Measurements from ENCODE around the gene ZSCAN25. TPM values are rescaled to one million over a fixed set of nuclear protein-coding genes. Genes with fewer than 3 reads are reported as not detected.
"Not testable (repeated sequence)": the region's sequence is repeated elsewhere in the genome, so short reads cannot be mapped to it uniquely, and the experiment has no call there.

Gene ZSCAN25
- 11.0 and 15.0 TPM in 2 replicates for total RNA-seq (2014; rRNA removed; shearing (Covaris generic))

GRCh38 chr7:99616359-99617191, at the start of gene ZSCAN25:
Gene ZSCAN25, plus strand, starts transcription at chr7:99616946. Its CDS starts 2,661 bp downstream, at chr7:99619607.
- DNase-seq (ENCODE audit: low spot score): peak; percentile 96

DNA sequence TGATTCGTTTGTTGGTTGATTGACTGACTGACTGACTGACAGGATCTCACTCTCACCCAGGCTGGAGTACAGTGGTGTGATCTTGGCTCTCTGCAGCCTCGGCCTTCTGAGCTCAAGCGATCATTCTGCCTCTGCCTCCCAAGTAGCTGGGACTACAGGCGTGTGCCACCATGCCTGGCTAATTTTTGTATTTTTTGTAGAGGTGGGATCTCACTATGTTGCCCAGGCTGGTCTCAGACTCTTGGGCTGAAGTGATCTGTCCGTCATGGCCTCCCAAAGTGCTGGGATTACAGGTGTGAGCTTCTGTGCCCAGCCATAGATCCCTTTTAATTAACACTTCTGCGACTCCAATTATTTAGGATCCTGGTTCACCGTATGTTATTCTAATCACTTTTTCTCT, 48.0 kb upstream of the ZSCAN25 start:
- not testable (repeated sequence) for DNase-seq (ENCODE audit: low spot score)

GRCh38 chr7:99571768-99572167, 45.0 kb upstream of the ZSCAN25 start:
- no peak for DNase-seq (ENCODE audit: low spot score)

GRCh38 chr7:99573257-99573656, 43.5 kb upstream of the ZSCAN25 start:
- DNase-seq (ENCODE audit: low spot score): no peak

DNA sequence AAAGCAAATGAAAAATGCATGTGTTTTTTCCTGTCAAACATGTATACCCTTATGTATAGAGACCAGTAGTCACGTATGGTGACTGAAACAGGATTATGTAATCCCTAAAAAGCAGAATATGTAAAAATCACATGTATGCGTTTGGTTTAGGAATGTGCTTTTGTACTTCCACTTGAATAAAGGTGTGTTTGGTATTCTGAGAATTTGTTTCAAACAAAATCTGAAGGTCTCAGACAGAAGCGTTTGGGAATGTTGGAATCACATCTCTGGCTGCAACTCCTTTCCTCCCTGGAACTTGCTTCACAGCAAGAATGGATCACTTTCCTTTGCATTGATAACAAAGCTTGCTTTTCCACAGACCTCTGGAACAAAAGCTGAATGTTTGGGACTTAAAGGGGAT, 40.5 kb upstream of the ZSCAN25 start:
- DNase-seq (ENCODE audit: low spot score): no peak

- DNase-seq (ENCODE audit: low spot score): no peak
These were observed 37.3 kb upstream of the ZSCAN25 start for GRCh38 chr7:99579281-99579955.

DNA sequence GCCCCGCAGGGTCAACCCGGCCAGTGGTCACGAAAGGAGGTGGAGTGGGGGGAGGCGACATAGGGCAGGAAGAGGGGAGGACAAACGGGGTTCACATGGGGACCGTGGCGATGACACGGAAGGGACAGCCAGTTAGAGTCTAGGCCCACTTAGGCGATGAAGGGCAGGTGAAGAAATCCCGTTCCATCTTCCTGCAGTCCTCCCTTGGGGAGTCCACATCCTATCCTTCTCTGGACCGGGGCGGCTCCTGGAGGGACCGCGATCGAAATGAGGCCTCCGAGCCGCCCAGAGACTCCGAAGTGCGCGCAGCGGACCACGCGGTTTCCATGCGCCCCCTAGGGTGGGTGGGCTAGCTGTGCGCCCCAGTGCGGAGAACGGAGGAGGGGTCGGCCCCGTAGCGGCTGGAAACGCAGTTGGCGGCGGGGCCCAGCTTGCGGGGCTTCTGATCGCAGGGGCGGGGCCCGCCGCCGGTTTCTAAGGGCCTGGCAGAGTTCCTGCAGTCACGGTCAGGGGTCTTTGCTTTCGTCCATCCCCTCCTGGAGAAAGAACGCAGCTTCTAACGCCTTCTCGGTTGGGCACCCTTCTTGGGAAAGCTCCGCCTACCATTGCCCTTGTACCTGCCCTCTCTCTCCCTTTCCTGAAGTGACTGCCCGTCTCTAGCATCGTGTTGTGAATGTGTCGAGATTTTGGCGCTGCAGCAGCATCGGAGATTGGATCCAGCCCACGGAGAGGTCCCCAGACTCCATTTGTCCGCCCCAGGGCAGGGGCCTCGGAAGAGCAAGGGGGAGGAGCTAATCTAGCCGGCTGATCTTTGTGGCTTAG, 36.6 kb upstream of the ZSCAN25 start:
- DNase-seq (ENCODE audit: low spot score): no peak

DNA sequence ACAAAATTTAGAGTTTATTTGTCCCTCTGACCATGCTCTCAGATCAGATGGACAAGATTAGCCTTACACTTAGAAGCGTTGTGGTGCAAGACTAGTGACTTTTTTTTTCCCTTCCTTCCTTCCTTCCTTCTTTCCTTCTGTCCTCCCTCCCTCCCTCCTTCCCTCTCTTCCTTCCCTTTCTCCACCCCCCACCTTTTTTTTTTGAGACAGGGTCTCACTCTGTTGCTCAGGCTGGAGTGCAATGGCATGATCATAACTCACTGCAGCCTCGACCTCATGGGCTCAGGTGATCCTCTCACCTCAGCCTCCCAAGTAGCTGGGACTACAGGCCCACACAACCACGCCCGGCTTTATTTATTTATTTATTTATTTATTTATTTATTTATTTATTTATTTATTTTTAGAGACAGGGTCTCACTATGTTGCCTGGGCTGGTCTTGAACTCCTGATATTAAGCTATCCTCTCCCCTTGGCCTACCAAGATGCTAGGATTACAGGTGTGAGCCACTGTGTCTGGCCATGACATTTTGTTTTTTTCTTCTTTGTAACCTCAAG, 35.9 kb upstream of the ZSCAN25 start:
- not testable (repeated sequence) for DNase-seq (ENCODE audit: low spot score)

GRCh38 chr7:99588868-99589267, 27.9 kb upstream of the ZSCAN25 start:
- DNase-seq (ENCODE audit: low spot score): no peak

GRCh38 chr7:99594948-99595745, 21.6 kb upstream of the ZSCAN25 start:
- no peak for DNase-seq (ENCODE audit: low spot score)

- no peak for DNase-seq (ENCODE audit: low spot score)
These were observed 20.3 kb upstream of the ZSCAN25 start for GRCh38 chr7:99596408-99596955.

- no peak for DNase-seq (ENCODE audit: low spot score)
These were observed 18.8 kb upstream of the ZSCAN25 start, which contains the start of gene TMEM225B for GRCh38 chr7:99597762-99598501. Gene TMEM225B, plus strand, starts transcription at chr7:99598267. Its CDS starts 6,122 bp downstream, at chr7:99604389.

DNA sequence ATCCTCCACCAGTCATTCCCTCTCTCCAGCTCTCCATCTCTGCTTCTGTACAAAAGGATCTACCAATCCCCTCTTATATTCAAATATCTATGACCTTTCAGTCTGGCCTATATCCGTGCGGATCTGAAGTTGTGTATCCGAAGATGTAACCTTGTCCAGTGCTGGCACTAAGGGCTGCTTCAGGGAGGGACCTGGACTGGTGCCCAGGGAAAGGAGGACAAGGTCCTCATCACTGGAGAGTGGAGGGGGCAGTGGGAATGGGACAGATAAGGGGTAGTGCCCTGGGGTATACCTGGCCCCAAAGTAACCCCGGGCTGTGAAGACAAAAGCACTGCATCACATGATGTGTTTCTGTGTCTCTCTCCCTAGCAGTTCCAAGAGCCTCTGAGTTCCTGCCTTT, 16.9 kb upstream of the ZSCAN25 start:
- no peak for DNase-seq (ENCODE audit: low spot score)

GRCh38 chr7:99601656-99602310, 15.0 kb upstream of the ZSCAN25 start:
- DNase-seq (ENCODE audit: low spot score): no peak

DNA sequence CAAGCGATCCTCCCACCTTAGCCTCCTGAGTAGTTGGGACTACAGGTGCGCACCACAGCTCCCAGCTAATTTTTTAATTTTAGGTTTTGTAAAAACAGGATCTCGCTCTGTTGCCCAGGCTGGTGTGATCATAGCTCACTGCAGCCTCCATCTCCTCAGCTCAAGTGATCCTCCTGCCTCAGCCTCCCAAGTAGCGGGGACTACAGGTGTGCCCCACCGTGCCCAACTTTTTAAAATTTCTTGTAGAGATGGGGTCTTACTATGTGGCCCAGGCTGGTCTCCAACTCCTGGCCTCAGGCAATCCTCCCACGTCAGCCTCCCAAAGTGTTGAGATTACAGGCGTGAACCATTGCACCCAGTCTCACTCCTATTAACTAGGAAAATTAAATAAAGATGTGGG, 11.2 kb upstream of the ZSCAN25 start:
- no peak for DNase-seq (ENCODE audit: low spot score)

DNA sequence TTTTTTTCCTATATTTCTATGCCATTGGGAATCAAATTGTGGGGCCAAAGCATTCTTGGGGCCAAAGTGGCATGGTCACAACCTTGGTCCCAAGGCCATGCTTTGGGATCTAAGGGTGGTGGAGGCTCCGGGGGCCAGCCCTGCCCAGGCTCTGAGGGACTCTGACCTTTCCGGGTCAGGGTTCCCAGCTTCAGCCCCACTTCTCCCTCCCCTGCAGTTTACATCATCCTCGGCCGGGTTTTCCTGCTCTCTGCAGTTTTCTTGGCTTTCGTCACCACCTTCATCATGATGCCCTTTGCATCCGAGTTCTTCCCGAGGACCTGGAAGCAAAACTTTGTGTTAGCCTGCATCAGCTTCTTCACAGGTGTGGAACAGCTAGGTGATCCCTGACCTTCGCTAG, 10.2 kb upstream of the ZSCAN25 start:
- no peak for DNase-seq (ENCODE audit: low spot score)

GRCh38 chr7:99607548-99607947, 9.2 kb upstream of the ZSCAN25 start:
- DNase-seq (ENCODE audit: low spot score): no peak

- no peak for DNase-seq (ENCODE audit: low spot score)
These were observed 2.3 kb upstream of the ZSCAN25 start for GRCh38 chr7:99614495-99614894.

DNA sequence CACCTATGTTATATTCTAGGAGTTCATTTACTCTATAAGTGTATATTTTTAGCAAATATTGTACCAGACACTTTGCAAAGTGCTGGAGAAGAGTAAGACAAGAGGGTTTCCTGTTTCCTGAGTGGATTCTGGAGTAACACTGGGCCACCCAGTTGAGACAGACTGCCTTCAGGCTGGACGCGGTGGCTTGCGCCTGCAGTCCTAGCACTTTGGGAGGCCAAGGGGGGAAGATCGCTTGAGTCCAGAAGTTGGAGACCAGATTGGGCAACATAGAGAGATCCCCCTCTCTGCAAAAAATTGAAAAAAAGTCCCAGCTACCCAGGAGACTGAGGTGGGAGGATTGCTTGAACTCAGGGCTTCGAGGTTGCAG, 772 bp upstream of the ZSCAN25 start:
- no peak for DNase-seq (ENCODE audit: low spot score)

All from HT-29 (cell line).